Panc1 (cell line): ENCODE measurements around the gene EEF2K. TPM values are rescaled to one million over a fixed set of nuclear protein-coding genes. Genes with fewer than 3 reads are reported as not detected.

Experiments used
- ATAC-seq: fragments of 200-7000 bp; cut with Tn5 transposase; 2 replicates; pipeline ENCODE4 v1.9.1; 2020; ENCODE audit warnings: mild to moderate bottlenecking, moderate library complexity
- BruUV-seq: library from RNA; stranded (reverse); fragments of 400-500 nt; replicated peaks from 2 replicates; lab custom pipeline; 2021; lab: Mats Ljungman, UMichigan
- CTCF ChIA-PET: fragments of 300-600 bp; sonication (Branson Sonifier 250); formaldehyde crosslinking; loops from one replicate; lab custom pipeline; 2022; ENCODE audit warnings: antibody characterized with exemption; lab: Charles Lee
- POLR2A ChIA-PET: fragments of 300-600 bp; sonication (Branson Sonifier 250); formaldehyde crosslinking; loops from one replicate; lab custom pipeline; 2022; ENCODE audit warnings: antibody characterized with exemption; lab: Charles Lee
- DNase-seq: peaks from one replicate; pipeline ENCODE4 v3.0.0-alpha.2; 2010; ENCODE audit warnings: low read depth, low spot score
- H3K27ac ChIP-seq: 2 replicates; pipeline ENCODE4 v1.5.1; 2011; ENCODE audit warnings: mild to moderate bottlenecking, low read length, inconsistent platforms
- H3K27me3 ChIP-seq: fragments of 200-500 bp; sonication (Bioruptor generic); 2 replicates; pipeline ENCODE4 v1.6.0; 2014; ENCODE audit warnings: low read length, inconsistent platforms; ENCODE audit not compliant: control insufficient read depth, insufficient read depth
- H3K36me3 ChIP-seq: fragments of 200-500 bp; sonication (Bioruptor generic); 2 replicates; pipeline ENCODE4 v1.5.1; 2014; ENCODE audit warnings: inconsistent platforms, mild to moderate bottlenecking, low read length, moderate library complexity; ENCODE audit not compliant: control insufficient read depth, insufficient read depth
- H3K4me1 ChIP-seq: 2 replicates; pipeline ENCODE4 v1.5.1; 2011; ENCODE audit warnings: inconsistent platforms, mild to moderate bottlenecking, low read length, moderate library complexity; ENCODE audit not compliant: control insufficient read depth, insufficient read depth
- H3K4me3 ChIP-seq, 2 experiments: 2 replicates each; pipeline ENCODE4 v1.5.1; 2011 to 2012; ENCODE audit warnings: low read depth in 2 of 2, low read length in 2 of 2, mild to moderate bottlenecking in 2 of 2, inconsistent platforms in 1 of 2, moderate library complexity in 1 of 2
- H3K9me3 ChIP-seq: fragments of 200-500 bp; sonication (Bioruptor generic); 2 replicates; pipeline ENCODE4 v1.5.1; 2014; ENCODE audit warnings: low read depth, mild to moderate bottlenecking, inconsistent platforms, low read length, moderate library complexity; ENCODE audit not compliant: control insufficient read depth, insufficient read depth
- POLR2AphosphoS5 ChIP-seq: IDR thresholded peaks from 2 replicates; pipeline ENCODE4 v1.6.1; 2012; ENCODE audit warnings: mild to moderate bottlenecking, low read depth, low read length, moderate library complexity
- SIN3A ChIP-seq: IDR thresholded peaks from 2 replicates; pipeline ENCODE4 v1.6.1; 2012; ENCODE audit warnings: low read depth, mild to moderate bottlenecking, low read length, moderate library complexity, borderline replicate concordance; ENCODE audit not compliant: insufficient read depth
- TCF7L2 ChIP-seq: IDR thresholded peaks from 2 replicates; pipeline ENCODE4 v1.6.1; 2011; ENCODE audit warnings: mild to moderate bottlenecking, low read depth, low read length, inconsistent platforms
- in situ Hi-C: cut with HindIII; loops from 2 replicates; pipeline ENCODE4 v1.10.0; 2016; ENCODE audit warnings: low sequenced_read_pairs, low pct_unique_long_range_greater_than_20kb
- intact Hi-C: fragments of 100-400 bp; cut with micrococcal nuclease; formaldehyde crosslinking; loops from one replicate; pipeline ENCODE4 v1.10.0; 2022; ENCODE audit not compliant: unreplicated experiment
- total RNA-seq: library from RNA; stranded (reverse); gene quantifications from one replicate; pipeline ENCODE4 v1.2.1, GENCODE V29; 2021; ENCODE audit not compliant: unreplicated experiment
- TF ChIP-seq, protein P1 (sequence below): fragments of 450-650 bp; IDR thresholded peaks from 2 replicates; pipeline ENCODE4 v1.5.1; 2017; ENCODE audit warnings: mild to moderate bottlenecking
- TF ChIP-seq, protein P2 (sequence below), 2 experiments: IDR thresholded peaks; 2 replicates each; pipeline ENCODE4 v1.6.1; 2011 to 2012; ENCODE audit warnings: low read depth in 2 of 2, control low read depth in 1 of 2, low read length in 1 of 2, mild to moderate bottlenecking in 1 of 2, moderate library complexity in 1 of 2; ENCODE audit not compliant: insufficient read depth in 1 of 2

Gene EEF2K
- total RNA-seq, 1 experiment from 2014 or later, result 15.0 TPM

DNA sequence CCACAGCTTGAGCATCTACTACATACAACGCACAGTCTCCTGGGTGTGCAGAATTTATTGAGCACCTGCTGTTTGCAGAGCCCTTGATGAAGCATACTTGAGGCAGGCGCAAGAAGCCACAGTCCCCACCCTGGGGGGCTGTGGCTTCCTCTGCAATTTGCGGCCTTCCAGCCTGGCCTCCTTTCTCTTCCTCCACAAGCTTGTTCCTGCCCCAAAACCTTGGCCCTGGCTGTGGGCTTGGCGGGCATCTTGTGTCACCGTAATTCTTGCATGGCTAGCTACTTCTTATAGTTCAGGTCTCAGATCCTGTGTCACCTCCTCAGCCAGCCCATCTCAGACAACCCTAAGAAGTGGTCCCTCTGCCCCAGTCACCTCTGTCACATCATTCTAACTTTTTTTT, 47.2 kb downstream of the EEF2K start:
- Histone ChIP-seq H3K36me3 (no peaks in the 10 kb centered on the region), H3K9me3 (no peaks in the 10 kb centered on the region), H3K4me1 (no peaks in the 10 kb centered on the region), H3K27ac (no peak overlapping the region), H3K4me3 (no peak overlapping the region), H3K27me3 (no peaks in the 10 kb centered on the region)
- ChIA-PET POLR2A (no interaction called here), CTCF (interaction anchor here (0.6 kb wide), 1 partner anchor 47 kb away, joined by 3 read pairs; no protein-coding TSS in a partner anchor)
- no TSS peak for BruUV-seq
- DNase-seq (no peak), ATAC-seq (no peak)
- TF ChIP-seq TCF7L2 (no peak), POLR2AphosphoS5 (no peak), SIN3A (no peak)
- TF ChIP-seq, protein P1, sequence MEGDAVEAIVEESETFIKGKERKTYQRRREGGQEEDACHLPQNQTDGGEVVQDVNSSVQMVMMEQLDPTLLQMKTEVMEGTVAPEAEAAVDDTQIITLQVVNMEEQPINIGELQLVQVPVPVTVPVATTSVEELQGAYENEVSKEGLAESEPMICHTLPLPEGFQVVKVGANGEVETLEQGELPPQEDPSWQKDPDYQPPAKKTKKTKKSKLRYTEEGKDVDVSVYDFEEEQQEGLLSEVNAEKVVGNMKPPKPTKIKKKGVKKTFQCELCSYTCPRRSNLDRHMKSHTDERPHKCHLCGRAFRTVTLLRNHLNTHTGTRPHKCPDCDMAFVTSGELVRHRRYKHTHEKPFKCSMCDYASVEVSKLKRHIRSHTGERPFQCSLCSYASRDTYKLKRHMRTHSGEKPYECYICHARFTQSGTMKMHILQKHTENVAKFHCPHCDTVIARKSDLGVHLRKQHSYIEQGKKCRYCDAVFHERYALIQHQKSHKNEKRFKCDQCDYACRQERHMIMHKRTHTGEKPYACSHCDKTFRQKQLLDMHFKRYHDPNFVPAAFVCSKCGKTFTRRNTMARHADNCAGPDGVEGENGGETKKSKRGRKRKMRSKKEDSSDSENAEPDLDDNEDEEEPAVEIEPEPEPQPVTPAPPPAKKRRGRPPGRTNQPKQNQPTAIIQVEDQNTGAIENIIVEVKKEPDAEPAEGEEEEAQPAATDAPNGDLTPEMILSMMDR, result no peak
- TF ChIP-seq, protein P2, sequence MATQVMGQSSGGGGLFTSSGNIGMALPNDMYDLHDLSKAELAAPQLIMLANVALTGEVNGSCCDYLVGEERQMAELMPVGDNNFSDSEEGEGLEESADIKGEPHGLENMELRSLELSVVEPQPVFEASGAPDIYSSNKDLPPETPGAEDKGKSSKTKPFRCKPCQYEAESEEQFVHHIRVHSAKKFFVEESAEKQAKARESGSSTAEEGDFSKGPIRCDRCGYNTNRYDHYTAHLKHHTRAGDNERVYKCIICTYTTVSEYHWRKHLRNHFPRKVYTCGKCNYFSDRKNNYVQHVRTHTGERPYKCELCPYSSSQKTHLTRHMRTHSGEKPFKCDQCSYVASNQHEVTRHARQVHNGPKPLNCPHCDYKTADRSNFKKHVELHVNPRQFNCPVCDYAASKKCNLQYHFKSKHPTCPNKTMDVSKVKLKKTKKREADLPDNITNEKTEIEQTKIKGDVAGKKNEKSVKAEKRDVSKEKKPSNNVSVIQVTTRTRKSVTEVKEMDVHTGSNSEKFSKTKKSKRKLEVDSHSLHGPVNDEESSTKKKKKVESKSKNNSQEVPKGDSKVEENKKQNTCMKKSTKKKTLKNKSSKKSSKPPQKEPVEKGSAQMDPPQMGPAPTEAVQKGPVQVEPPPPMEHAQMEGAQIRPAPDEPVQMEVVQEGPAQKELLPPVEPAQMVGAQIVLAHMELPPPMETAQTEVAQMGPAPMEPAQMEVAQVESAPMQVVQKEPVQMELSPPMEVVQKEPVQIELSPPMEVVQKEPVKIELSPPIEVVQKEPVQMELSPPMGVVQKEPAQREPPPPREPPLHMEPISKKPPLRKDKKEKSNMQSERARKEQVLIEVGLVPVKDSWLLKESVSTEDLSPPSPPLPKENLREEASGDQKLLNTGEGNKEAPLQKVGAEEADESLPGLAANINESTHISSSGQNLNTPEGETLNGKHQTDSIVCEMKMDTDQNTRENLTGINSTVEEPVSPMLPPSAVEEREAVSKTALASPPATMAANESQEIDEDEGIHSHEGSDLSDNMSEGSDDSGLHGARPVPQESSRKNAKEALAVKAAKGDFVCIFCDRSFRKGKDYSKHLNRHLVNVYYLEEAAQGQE (IDR thresholded peaks at IDR 0.05; ENCODE audit: insufficient read depth in 1 of 2, low read depth in 2 of 2, low read length in 1 of 2), result no peak
- in situ Hi-C loops, result no loop called here
- intact Hi-C loops, result no loop called here

DNA sequence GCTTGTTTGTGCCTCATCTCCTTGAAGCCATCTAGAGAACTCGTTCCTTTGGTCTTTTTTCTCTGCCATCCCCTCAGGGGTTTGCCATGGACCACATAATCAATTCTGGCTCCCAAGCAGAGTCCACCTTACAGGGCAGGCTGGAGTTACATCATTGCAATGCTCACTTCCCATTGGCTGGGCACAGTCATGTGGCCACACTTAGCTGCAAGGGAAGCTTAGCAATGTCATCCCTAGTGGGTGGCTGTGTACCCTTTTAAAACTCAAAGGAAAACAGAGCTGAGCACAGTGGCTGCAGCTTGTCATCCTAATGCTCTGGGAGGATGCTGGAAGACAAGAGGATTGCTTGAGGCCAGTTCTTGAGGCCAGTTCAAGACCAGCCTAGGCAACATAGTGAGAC, 49.3 kb downstream of the EEF2K start:
- Histone ChIP-seq H3K9me3 (peaks cover 3% of the 10 kb centered on the region; the same call in 1 of the 2 replicates), H3K27me3 (no peaks in the 10 kb centered on the region), H3K36me3 (peaks cover 7% of the 10 kb centered on the region; the same call in 1 of the 2 replicates), H3K4me1 (no peaks in the 10 kb centered on the region), H3K4me3 (no peak overlapping the region), H3K27ac (no peak overlapping the region)
- DNase-seq (no peak), ATAC-seq (no peak)
- BruUV-seq, result no TSS peak
- in situ Hi-C loops (no loop called here), intact Hi-C loops (no loop called here)
- TF ChIP-seq SIN3A (no peak), POLR2AphosphoS5 (no peak), TCF7L2 (no peak)
- TF ChIP-seq, protein P1, result no peak
- TF ChIP-seq, protein P2 (IDR thresholded peaks at IDR 0.05; ENCODE audit: insufficient read depth in 1 of 2, low read depth in 2 of 2, low read length in 1 of 2), result no peak
- ChIA-PET POLR2A (no interaction called here), CTCF (no interaction called here)
